NOMO-1 treated with DMSO at 0.1 percent for 48 hours (cell line): Measurements from ENCODE around the gene C19orf12.
"Not testable (repeated sequence)": the region's sequence is repeated elsewhere in the genome, so short reads cannot be mapped to it uniquely, and the experiment has no call there.

ENCODE experiments used
- DNase-seq: peaks from one replicate; lab custom pipeline; 2025; ENCODE audit not compliant: unreplicated experiment; lab: John Stamatoyannopoulos, UW

The C19orf12 gene

DNA sequence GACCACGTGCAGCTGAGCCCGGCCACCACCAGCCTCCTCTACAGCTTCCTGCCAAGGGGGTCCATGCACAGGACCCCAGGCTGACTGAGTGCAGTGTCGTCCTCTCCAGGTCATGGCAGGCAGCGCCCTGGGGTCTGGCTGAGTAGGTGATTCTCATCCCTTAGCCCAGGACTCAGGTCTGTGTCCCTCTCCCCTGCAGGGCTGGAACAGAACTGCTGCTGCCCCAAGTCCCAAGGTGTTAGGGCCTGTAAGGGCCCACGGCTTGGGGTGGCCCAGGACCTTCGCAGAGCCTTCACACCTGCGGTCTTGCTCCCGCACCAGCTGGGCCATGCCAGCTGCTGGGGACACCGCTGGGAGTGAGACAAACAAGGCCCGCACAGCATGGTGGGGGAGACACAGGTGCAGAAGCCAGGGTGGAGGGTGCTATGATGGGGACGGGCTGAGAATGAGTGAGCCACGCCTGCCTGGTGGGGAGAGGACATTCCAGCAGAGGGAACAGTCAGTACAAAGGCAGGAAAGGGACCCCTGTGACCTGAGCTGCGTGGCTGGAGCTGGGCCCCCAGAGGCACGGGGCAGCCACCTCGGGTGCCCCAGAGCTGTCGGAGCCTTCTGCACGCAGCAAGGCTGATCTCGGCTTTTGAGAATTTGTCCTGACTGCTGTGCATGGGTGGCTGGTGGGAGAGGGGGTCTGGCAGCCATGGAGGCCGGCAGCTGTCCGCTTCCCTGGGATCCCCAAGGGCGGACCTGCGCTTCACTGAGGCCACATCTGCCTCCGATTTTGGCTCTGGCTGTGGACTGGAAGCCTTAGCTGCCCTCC lies 37.9 kb downstream of the C19orf12 start:
- no peak for DNase-seq

GRCh38 chr19:29676586-29676985 lies 38.5 kb downstream of the C19orf12 start:
- DNase-seq = no peak

DNA sequence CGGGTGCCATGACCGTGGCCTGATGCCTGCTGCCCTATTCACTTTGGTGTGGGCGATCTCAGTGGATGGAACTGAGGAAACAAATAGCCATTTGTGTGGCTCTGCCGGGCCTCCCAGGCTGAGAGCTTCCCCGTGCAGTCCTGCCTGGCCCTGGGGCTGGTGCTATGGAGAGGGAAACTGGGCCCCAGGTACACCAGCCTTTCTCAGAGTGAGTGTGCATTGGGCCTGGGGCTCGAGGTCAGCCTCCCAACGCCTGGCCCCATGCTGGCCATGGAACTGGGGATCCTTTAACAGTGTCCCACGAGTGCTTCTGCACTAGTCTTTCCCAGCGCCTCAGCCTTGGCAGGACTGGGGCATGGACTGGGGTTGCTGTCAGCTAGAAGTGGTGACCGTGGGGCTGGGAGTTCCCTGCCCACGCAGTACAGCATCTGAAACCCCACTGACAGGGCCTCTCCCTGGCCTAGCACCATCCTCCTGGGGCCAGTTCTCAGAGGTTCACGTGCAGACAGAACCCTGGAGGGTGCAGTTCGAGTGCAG lies 39.3 kb downstream of the C19orf12 start:
- DNase-seq = no peak

GRCh38 chr19:29675120-29675649 lies 39.9 kb downstream of the C19orf12 start:
- DNase-seq = no peak

- no peak for DNase-seq
These were observed 40.5 kb downstream of the C19orf12 start for GRCh38 chr19:29674374-29675119.

DNA sequence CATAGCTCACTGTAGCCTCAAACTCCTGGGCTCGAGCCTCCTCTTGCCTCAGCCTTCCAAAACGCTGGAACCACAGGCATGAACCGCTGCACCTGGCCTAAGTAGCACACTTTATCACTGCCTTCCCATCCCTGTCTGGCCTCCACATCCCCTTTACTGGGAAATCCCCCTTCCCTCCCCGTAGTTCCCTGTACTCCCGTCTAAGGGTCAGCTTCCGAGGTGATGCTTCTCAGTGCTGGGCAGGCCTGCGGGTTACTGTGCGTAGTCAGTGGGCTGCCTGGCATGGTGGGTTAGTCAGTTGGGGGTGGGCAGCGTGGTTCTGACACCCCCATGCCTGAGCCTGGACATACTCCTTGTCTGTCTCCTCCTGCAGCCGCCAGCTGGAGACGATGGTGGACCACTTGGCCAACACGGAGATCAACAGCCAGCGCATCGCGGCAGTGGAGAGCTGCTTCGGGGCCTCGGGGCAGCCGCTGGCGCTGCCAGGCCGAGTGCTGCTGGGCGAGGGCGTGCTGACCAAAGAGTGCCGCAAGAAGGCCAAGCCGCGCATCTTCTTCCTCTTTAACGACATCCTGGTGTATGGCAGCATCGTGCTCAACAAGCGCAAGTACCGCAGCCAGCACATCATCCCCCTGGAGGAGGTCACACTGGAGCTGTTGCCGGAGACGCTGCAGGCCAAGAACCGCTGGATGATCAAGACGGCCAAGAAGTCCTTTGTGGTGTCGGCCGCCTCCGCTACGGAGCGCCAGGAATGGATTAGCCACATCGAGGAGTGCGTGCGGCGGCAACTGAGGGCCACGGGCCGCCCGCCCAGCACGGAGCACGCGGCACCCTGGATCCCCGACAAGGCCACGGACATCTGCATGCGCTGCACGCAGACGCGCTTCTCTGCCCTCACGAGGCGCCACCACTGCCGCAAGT lies 41.4 kb downstream of the C19orf12 start:
- no peak for DNase-seq

GRCh38 chr19:29672933-29673336 lies 42.1 kb downstream of the C19orf12 start:
- DNase-seq = no peak

DNA sequence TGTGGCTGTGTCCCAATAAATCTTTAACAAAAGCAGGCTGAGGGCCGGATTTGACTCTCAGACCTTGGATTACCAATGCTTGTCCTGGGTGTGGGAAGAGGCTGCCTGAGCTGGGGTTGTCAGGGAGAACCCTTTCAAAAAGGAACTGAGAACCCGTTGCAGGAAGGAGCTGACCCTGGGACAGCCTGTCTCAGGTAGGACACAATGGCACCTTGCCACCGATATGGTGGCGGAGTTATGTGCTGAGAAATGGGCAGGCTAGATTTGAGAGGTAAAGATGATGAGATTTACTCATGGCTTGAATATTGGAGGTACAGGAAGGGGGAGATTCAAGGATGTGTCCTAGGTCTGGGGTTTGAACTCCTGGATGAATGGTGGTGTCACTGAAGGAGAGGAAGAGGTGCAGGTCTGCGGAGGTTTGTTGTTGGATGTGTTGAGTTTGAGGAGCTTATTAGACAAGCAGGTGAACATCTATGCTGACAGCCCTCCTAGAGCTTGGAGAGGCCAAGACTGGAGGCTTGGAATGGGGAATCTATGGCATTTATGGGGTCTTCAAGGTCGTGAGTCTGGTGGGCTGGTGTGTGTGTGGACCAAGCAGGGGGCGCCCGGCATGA lies 42.6 kb downstream of the C19orf12 start:
- no peak for DNase-seq

DNA sequence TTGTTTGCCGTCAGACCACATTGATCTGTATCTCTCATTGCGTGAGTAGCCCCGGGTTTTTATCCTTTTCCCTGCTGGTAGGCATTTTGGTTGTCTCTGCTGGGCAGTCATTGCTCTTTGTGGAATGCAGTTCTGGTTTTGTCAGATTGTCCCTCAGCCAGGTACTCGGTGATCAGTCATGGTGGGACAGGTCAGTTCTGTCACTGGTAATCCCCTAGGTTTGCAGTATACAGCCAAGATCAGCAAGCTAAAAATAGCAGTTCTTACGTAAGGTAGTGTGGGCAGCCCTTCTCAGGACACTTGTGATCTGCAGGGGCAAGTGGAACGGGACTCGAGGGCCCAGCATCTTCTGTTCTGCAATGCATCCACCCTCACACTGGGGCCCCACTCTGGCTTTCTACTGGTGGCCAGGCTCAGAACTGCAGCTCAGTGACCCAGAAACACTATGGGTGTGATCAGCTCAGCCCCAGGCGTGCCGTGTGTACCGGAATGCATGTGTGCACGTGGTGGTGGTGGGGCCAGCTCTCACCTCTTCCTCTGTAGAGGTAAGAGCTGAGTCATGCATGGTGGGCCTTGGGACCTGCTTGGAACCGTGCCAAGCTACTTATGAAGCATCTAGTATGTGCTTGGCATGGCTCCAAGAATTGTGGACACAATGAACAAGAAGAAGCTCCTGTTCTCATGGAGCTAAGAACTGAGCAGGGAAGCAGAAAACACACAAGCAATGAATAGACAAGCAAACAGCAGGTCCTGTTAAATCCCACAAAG lies 43.5 kb downstream of the C19orf12 start:
- DNase-seq = no peak

GRCh38 chr19:29671026-29671392 lies 44.1 kb downstream of the C19orf12 start:
- DNase-seq = not testable (repeated sequence)

GRCh38 chr19:29670255-29670654 lies 44.8 kb downstream of the C19orf12 start:
- DNase-seq = no peak

DNA sequence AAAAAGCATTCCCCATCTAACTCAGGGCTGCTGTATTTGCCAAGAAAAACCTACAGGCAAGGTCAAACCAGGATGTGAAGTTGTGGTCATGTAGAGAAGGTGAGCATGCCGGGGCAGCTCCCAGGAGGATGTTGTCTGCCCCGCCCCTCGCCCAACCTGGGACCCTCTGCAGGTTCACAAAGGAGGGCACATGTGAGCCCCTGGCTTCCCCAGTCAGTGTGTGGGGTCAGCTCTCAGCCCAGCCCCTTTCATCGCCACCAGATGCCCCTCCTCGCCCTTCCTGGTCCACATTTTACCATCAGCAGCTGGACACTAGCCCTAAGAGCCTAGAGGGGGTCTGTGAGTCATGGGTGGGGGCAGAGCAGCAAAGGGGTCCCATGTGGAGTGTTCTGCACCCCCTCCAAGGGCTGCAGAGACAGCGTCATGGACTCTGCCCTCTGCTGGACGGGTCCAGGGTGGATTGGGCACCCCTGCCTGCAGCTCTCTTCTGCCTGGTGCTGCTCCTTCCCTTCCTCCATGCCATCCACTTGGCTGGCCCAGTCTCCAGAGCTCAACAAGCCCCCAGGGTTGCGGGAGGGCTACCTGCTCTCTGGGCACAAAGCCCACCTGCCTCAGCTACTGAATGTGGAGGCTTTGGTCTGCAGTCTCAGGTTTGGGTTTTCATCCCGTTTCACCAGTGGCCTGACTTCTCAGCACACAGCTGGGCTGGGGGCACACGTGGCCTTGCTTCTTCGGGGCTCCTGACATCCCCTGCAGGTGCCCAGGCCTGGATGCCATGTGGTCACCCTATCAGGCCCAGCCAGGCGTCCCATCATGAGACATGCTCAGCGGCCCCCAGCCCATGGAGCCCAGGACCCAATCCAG lies 46.1 kb downstream of the C19orf12 start:
- no peak for DNase-seq

DNA sequence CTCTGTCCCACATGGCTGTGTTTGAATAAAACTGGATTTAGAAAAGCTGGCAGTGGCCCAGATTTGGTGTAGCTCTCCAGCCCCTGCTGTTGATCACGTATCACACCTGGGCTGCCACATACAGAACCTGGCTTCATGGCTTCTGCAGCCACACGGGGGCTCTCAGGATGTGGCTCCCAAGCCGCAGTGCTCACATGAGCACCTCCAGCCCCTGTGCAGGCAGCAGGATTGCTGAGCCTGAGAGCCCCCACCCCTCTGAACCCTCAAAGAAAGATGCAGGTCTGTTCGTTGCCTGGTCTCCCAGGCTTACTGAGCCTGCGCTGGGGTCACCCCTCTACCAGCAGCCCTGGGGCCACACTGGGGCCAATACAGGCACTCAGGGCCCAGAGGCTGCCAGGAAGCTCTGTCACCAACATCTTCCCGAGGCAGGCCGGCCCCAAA lies 47.1 kb downstream of the C19orf12 start:
- DNase-seq = no peak

DNA sequence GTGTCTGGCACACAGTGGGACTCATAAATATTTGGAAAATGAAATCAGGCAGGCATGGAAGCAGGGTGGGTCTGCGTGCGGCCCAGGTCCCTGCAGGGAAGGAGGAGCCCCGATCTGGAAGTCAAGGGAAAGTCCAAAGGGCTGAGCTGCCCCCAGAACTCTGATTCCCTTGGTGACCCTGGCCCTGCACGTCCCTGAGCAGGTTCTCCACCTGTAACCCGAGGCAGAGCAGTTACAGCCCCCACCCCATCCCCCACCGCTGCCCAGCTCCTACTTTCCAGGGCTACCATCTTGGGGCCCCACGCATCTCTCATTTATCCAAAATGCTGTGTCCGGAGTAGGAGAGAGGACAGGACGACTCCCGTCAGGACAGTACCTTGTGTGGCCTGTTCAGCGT lies 47.7 kb downstream of the C19orf12 start:
- DNase-seq = no peak

- no peak for DNase-seq
These were observed 48.3 kb downstream of the C19orf12 start for GRCh38 chr19:29666578-29667386.

GRCh38 chr19:29665826-29666577 lies 49.1 kb downstream of the C19orf12 start:
- no peak for DNase-seq

DNA sequence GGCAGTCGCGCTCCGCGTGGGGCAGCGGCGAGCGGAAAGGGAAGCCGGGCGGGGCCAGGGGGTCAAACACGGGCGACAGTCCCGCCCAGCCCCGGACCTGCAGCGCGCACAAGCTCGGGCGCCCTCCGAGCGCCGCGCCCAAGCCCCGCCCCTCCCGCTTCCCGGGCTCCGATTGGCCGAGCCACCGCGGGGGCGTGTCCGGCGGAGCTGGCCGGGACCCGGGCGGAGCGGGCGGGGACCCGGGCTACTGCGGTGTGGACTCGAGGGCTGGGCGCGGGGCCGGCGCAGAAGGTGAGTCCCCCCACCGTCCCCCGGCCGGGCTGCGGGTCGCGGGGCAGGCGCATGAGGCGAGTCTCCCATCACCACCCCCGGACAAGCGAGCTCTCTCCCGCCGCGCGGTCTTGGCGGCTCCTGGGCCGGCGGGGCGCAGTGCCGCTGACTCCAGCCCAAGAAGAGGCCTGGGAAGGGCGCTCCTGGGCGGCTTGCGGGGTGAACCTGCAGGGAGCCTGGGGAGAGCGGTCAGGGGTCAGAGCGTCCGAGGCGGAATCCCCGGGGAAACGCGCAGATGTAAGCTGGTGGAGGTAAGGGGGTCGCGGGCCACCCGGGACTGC lies 49.7 kb downstream of the C19orf12 start, which contains the start of gene PLEKHF1:
PLEKHF1 (plus strand) TSS at position 247 of the 611 bp plus-strand sequence. CDS start 8,379 bp downstream, outside the sequence.
- DNase-seq = peak; percentile 77
